Progenitor cell of endocrine pancreas (in vitro differentiated cells): Measurements from ENCODE around the gene STOML2. TPM values are rescaled to one million over a fixed set of nuclear protein-coding genes. Genes with fewer than 3 reads are reported as not detected.
A peak's percentile ranks its signal among the peaks of the same experiment; 100 is the strongest.

ENCODE experiments used
- DNase-seq: peaks from one replicate; pipeline ENCODE4 v3.0.0; 2021; ENCODE audit warnings: low spot score; ENCODE audit not compliant: unreplicated experiment
- H3K27ac Mint-ChIP-seq: 2 replicates; pipeline ENCODE4 v1.8.0; 2021; ENCODE audit warnings: mild to moderate bottlenecking, moderate library complexity, mixed read lengths
- H3K27me3 Mint-ChIP-seq: 2 replicates; pipeline ENCODE4 v1.8.0; 2021; ENCODE audit warnings: mixed read lengths
- H3K36me3 Mint-ChIP-seq: 2 replicates; pipeline ENCODE4 v1.8.0; 2022; ENCODE audit warnings: mixed read lengths; ENCODE audit not compliant: insufficient read depth
- H3K4me1 Mint-ChIP-seq: 2 replicates; pipeline ENCODE4 v1.8.0; 2021; ENCODE audit warnings: low read depth, mixed read lengths
- H3K4me3 Mint-ChIP-seq: 2 replicates; pipeline ENCODE4 v1.8.0; 2021; ENCODE audit warnings: low read depth, mild to moderate bottlenecking, moderate library complexity, mixed read lengths
- H3K9me3 Mint-ChIP-seq: 2 replicates; pipeline ENCODE4 v1.8.0; 2021; ENCODE audit warnings: low read depth, mixed read lengths
- CTCF ChIP-seq: fragments of 200-600 bp; sonication (generic); IDR thresholded peaks from one replicate; pipeline ENCODE4 v1.5.0; 2021; ENCODE audit warnings: antibody characterized with exemption, mild to moderate bottlenecking; ENCODE audit not compliant: unreplicated experiment
- total RNA-seq: library from RNA; stranded (reverse); gene quantifications from 2 replicates; pipeline ENCODE4 v1.2.1, GENCODE V29; 2021

Gene STOML2
- total RNA-seq, 1 donor from 2014 or later: 120 TPM

- H3K27ac Mint-ChIP-seq: peak within 1 kb of the TSS; percentile 93
- no peaks in the 10 kb centered on the region for H3K9me3 Mint-ChIP-seq
- H3K27me3 Mint-ChIP-seq: no peaks in the 10 kb centered on the region
- H3K4me1 Mint-ChIP-seq: peaks cover 16% of the 10 kb centered on the region
- peak within 1 kb of the TSS; percentile 84 for H3K4me3 Mint-ChIP-seq
- DNase-seq: peak; percentile 71
- TF ChIP-seq CTCF: no peak
- H3K36me3 Mint-ChIP-seq: peaks cover 5% of the 10 kb centered on the region
Observed at GRCh38 chr9:35079426-35080341, 23.2 kb downstream of the STOML2 start, which contains the start of gene FANCG. Gene FANCG, minus strand, starts transcription at chr9:35079942. Its CDS starts 418 bp downstream, at chr9:35079524.

GRCh38 chr9:35079041-35079425, 23.9 kb downstream of the STOML2 start:
- Mint-ChIP-seq H3K27ac (peak overlapping the region; percentile 90), H3K4me3 (peak overlapping the region; percentile 84), H3K9me3 (no peaks in the 10 kb centered on the region), H3K27me3 (no peaks in the 10 kb centered on the region), H3K4me1 (peaks cover 16% of the 10 kb centered on the region), H3K36me3 (peaks cover 7% of the 10 kb centered on the region)
- no peak for DNase-seq
- TF ChIP-seq CTCF: no peak

- Mint-ChIP-seq H3K27ac (no peak overlapping the region), H3K9me3 (no peaks in the 10 kb centered on the region), H3K27me3 (no peaks in the 10 kb centered on the region), H3K4me3 (peak overlapping the region; percentile 84), H3K4me1 (peaks cover 16% of the 10 kb centered on the region), H3K36me3 (peaks cover 13% of the 10 kb centered on the region)
- TF ChIP-seq CTCF: no peak
- DNase-seq: no peak
Observed at GRCh38 chr9:35078066-35078465, 24.9 kb downstream of the STOML2 start.

- Mint-ChIP-seq H3K4me3 (no peak overlapping the region), H3K9me3 (no peaks in the 10 kb centered on the region), H3K27ac (no peak overlapping the region), H3K36me3 (peaks cover 15% of the 10 kb centered on the region), H3K27me3 (no peaks in the 10 kb centered on the region), H3K4me1 (peaks cover 20% of the 10 kb centered on the region)
- no peak for DNase-seq
- TF ChIP-seq CTCF: no peak
Observed at GRCh38 chr9:35076848-35077247, 26.1 kb downstream of the STOML2 start.

GRCh38 chr9:35075358-35075757, 27.6 kb downstream of the STOML2 start:
- no peak overlapping the region for H3K4me3 Mint-ChIP-seq
- no peak for TF ChIP-seq CTCF
- H3K36me3 Mint-ChIP-seq: peaks cover 16% of the 10 kb centered on the region
- no peaks in the 10 kb centered on the region for H3K9me3 Mint-ChIP-seq
- H3K4me1 Mint-ChIP-seq: peaks cover 27% of the 10 kb centered on the region
- no peak overlapping the region for H3K27ac Mint-ChIP-seq
- no peaks in the 10 kb centered on the region for H3K27me3 Mint-ChIP-seq
- DNase-seq: no peak
